Smooth muscle cell (in vitro differentiated cells): ENCODE results near the gene AMMECR1L. TPM values are rescaled to one million over a fixed set of nuclear protein-coding genes. Genes with fewer than 3 reads are reported as not detected.
A peak's percentile ranks its signal among the peaks of the same experiment; 100 is the strongest.
"Not testable (repeated sequence)": the region's sequence is repeated elsewhere in the genome, so short reads cannot be mapped to it uniquely, and the experiment has no call there.

Source experiments
- DNase-seq: peaks from one replicate; lab custom pipeline; 2025; ENCODE audit not compliant: unreplicated experiment; lab: John Stamatoyannopoulos, UW
- H2AFZ ChIP-seq: fragments of 200-600 bp; sonication (generic); 2 replicates; pipeline ENCODE4 v1.6.0; 2016; ENCODE audit warnings: antibody characterized with exemption, low read depth, mild to moderate bottlenecking
- H3F3A ChIP-seq: fragments of 200-600 bp; sonication (generic); 2 replicates; pipeline ENCODE4 v1.6.0; 2017; ENCODE audit warnings: antibody characterized with exemption, low read depth
- H3K27ac ChIP-seq: fragments of 200-600 bp; sonication (generic); 2 replicates; pipeline ENCODE4 v1.5.1; 2016; ENCODE audit warnings: low read depth, mild to moderate bottlenecking
- H3K27me3 ChIP-seq: fragments of 200-600 bp; sonication (generic); 2 replicates; pipeline ENCODE4 v1.6.1; 2016; ENCODE audit warnings: low read depth, mild to moderate bottlenecking
- H3K36me3 ChIP-seq: fragments of 200-600 bp; sonication (generic); 2 replicates; pipeline ENCODE4 v1.5.1; 2016; ENCODE audit warnings: low read depth
- H3K4me1 ChIP-seq: fragments of 200-600 bp; sonication (generic); 2 replicates; pipeline ENCODE4 v1.5.1; 2016; ENCODE audit warnings: low read depth
- H3K4me2 ChIP-seq: fragments of 200-600 bp; sonication (generic); 2 replicates; pipeline ENCODE4 v1.6.0; 2016; ENCODE audit warnings: mild to moderate bottlenecking
- H3K4me3 ChIP-seq: fragments of 200-600 bp; sonication (generic); 2 replicates; pipeline ENCODE4 v1.5.1; 2016; ENCODE audit warnings: mild to moderate bottlenecking
- H3K79me2 ChIP-seq: fragments of 200-600 bp; sonication (generic); 2 replicates; pipeline ENCODE4 v1.6.0; 2016; ENCODE audit warnings: low read depth, mild to moderate bottlenecking
- H3K9ac ChIP-seq: fragments of 200-600 bp; sonication (generic); 2 replicates; pipeline ENCODE4 v1.6.0; 2016; ENCODE audit warnings: low read depth
- H3K9me3 ChIP-seq: fragments of 200-600 bp; sonication (generic); replicated peaks from 2 replicates; pipeline ENCODE4 v1.5.1; 2016; ENCODE audit warnings: low read depth
- H4K20me1 ChIP-seq: fragments of 200-600 bp; sonication (generic); 2 replicates; pipeline ENCODE4 v1.6.0; 2016; ENCODE audit warnings: low read depth
- CTCF ChIP-seq: fragments of 200-600 bp; sonication (generic); IDR thresholded peaks from 2 replicates; pipeline ENCODE4 v1.5.1; 2017; ENCODE audit warnings: borderline replicate concordance, mild to moderate bottlenecking, antibody characterized with exemption; ENCODE audit not compliant: insufficient read depth, poor library complexity, severe bottlenecking
- WGBS: methylation state at CpG from one replicate; pipeline ENCODE4 v1.1.7; 2016; ENCODE audit warnings: low lambda C conversion rate; 5-methylcytosine and 5-hydroxymethylcytosine counted together
- polyA plus RNA-seq: library from polyadenylated mRNA; unstranded; fragments of >200 nt; fragmentation: Nextera tagmentation; extraction: Ambion mirVana; gene quantifications from 2 replicates; pipeline ENCODE4 v1.2.1, GENCODE V29; 2016
- total RNA-seq: library from RNA; depleted of rRNA; stranded (reverse); fragments of >200 nt; gene quantifications from 2 replicates; pipeline ENCODE4 v1.2.3, GENCODE V29; 2014

AMMECR1L gene
- total and polyA plus RNA-seq, 2 experiments from 2014 or later: 11.8 to 13.8 TPM

DNA sequence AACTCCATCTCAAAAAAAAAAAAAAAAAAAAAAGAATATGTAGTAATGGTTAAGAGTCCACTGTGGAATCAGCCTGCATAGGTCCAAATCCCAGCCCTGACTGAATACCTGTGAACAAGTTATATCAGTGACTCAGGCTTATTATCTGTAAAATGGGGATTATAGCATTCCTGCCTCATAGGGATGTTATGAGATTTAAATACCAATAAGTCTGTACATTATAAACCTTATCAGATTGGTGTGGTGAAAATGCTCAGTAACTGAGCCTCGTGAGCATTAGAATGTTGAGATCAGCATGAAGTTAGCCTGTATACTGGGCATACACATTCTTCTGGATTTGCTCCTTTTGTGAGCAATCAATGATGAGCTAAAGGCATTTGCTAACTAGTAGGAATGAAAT lies 3.0 kb upstream of the AMMECR1L start:
- no peaks in the 10 kb centered on the region for H3K27me3 ChIP-seq
- WGBS: 58% methylated on average over 1 of the region's 1 CpG
- H3K27ac ChIP-seq: no peak overlapping the region
- TF ChIP-seq CTCF: no peak
- H2AFZ ChIP-seq: no peak overlapping the region
- no peaks in the 10 kb centered on the region for H3K9me3 ChIP-seq
- H3K9ac ChIP-seq: no peak overlapping the region
- H3K4me2 ChIP-seq: no peak overlapping the region
- DNase-seq: no peak
- H3K4me1 ChIP-seq: peaks cover 20% of the 10 kb centered on the region
- H3K36me3 ChIP-seq: no peaks in the 10 kb centered on the region
- H3F3A ChIP-seq: peaks cover 4% of the 10 kb centered on the region
- H3K4me3 ChIP-seq: no peak overlapping the region
- H3K79me2 ChIP-seq: peaks cover 25% of the 10 kb centered on the region
- peaks cover 13% of the 10 kb centered on the region for H4K20me1 ChIP-seq

- peaks cover 35% of the 10 kb centered on the region for H3K79me2 ChIP-seq
- H3K27me3 ChIP-seq: no peaks in the 10 kb centered on the region
- H4K20me1 ChIP-seq: peaks cover 23% of the 10 kb centered on the region
- peak overlapping the region; percentile 90 for H3K4me2 ChIP-seq
- no peak overlapping the region for H2AFZ ChIP-seq
- no peak for TF ChIP-seq CTCF
- no peak for DNase-seq
- peaks cover 22% of the 10 kb centered on the region for H3K4me1 ChIP-seq
- H3K36me3 ChIP-seq: no peaks in the 10 kb centered on the region
- 30% methylated on average over 1 of the region's 1 CpG for WGBS
- peak overlapping the region; percentile 69 for H3K4me3 ChIP-seq
- no peaks in the 10 kb centered on the region for H3K9me3 ChIP-seq
- H3K27ac ChIP-seq: peak overlapping the region; percentile 87
- peaks cover 4% of the 10 kb centered on the region for H3F3A ChIP-seq
- peak overlapping the region; percentile 47 for H3K9ac ChIP-seq
These were observed 2.0 kb upstream of the AMMECR1L start for GRCh38 chr2:127887776-127888130.

DNA sequence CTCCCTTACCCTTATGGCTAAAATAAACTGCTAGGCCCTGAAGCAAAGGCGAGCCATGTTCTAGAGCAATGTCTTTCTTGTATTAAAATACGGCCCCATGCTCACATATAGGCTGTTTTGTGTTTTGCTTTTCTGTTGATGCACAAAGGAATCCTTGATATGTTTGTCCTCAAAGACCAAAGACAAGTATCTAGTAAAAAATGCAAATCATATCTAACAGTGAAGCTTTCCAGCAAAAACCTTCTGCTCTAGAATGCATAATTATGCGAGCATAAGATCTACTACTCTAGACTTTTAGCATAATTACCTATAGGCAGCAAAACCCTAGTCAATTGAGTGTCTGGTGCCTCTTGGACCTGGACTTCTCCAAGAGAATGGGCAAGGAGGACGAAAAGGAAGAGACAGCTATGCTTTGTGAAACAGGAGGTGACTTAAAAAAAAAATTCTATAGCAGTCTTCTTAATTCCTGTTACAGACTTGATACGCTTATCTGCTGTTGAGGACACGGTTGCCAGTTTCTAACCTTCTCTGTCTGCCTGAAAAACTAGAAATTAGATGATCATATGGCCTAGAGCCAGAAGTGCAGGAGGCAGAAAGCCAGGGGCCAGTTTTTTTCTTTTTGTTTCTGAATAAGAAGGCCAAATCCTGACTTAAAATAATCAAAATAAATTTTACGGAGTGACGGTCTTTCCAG lies 1.5 kb upstream of the AMMECR1L start:
- Histone ChIP-seq H3K36me3 (peaks cover under 1% of the 10 kb centered on the region), H4K20me1 (peaks cover 28% of the 10 kb centered on the region), H3K27me3 (no peaks in the 10 kb centered on the region), H3K4me1 (peaks cover 22% of the 10 kb centered on the region), H3K4me3 (peak overlapping the region; percentile 69), H3K9ac (peak overlapping the region; percentile 47), H3K9me3 (no peaks in the 10 kb centered on the region), H3K4me2 (peak overlapping the region; percentile 90), H3F3A (peaks cover 4% of the 10 kb centered on the region), H3K27ac (peak overlapping the region; percentile 87), H2AFZ (no peak overlapping the region), H3K79me2 (peaks cover 40% of the 10 kb centered on the region)
- DNase-seq: no peak
- 51% methylated on average over 8 of the region's 8 CpGs for WGBS
- no peak for TF ChIP-seq CTCF

DNA sequence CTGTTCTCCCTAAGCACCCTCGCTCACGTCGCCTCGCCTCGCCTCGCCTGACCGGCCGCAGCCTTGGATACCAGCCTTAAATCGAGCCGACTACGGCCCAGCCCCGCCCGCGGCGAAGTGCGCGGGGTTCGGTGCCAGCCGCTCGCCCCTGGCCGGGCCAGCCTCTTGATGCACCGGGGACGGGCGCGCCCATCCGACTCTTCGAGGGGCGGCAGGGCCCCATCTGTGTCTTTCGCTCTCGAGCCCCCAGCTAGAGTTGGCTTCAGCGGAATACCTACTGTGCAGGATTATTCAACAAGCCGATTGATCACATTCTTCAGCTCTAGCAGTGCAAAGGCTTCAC lies 808 bp upstream of the AMMECR1L start:
- peak overlapping the region; percentile 69 for H3K4me3 ChIP-seq
- H3K27ac ChIP-seq: peak overlapping the region; percentile 87
- peak overlapping the region; percentile 79 for H3K9ac ChIP-seq
- under 1% methylated on average over 30 of the region's 32 CpGs for WGBS
- peak overlapping the region; percentile 90 for H3K4me2 ChIP-seq
- not testable (repeated sequence) for H3K9me3 ChIP-seq, H3K36me3 ChIP-seq, H3K27me3 ChIP-seq, DNase-seq, H3F3A ChIP-seq
- H3K79me2 ChIP-seq: peaks cover 47% of the 10 kb centered on the region
- H2AFZ ChIP-seq: peak overlapping the region; percentile 75
- H4K20me1 ChIP-seq: peaks cover 35% of the 10 kb centered on the region
- H3K4me1 ChIP-seq: peaks cover 22% of the 10 kb centered on the region

GRCh38 chr2:127884861-127885740 lies 655 bp downstream of the AMMECR1L start:
- 5% methylated on average over 6 of the region's 61 CpGs for WGBS
- Histone ChIP-seq H3K4me2 (peak overlapping the region; percentile 96), H3K9ac (peak overlapping the region; percentile 76), H3K79me2 (peaks cover 62% of the 10 kb centered on the region), H3K4me3 (peak overlapping the region; percentile 69), H3K27ac (peak overlapping the region; percentile 87), H4K20me1 (peaks cover 49% of the 10 kb centered on the region), H3K4me1 (peaks cover 22% of the 10 kb centered on the region)
- not testable (repeated sequence) for DNase-seq, H3K9me3 ChIP-seq, H2AFZ ChIP-seq, H3K27me3 ChIP-seq, H3F3A ChIP-seq, H3K36me3 ChIP-seq
